GM23338 (cell line): ENCODE results near the gene OR2J1. TPM values are rescaled to one million over a fixed set of nuclear protein-coding genes. Genes with fewer than 3 reads are reported as not detected.

Source experiments
- ATAC-seq: fragments of 200-7000 bp; cut with Tn5 transposase; 3 replicates; pipeline ENCODE4 v1.9.1; 2020
- DNase-seq: peaks from one replicate; pipeline ENCODE4 v3.0.0-alpha.2; 2015; ENCODE audit warnings: low spot score
- H2AFZ ChIP-seq: fragments of 200-600 bp; sonication (generic); 2 replicates; pipeline ENCODE4 v1.8.0; 2016; ENCODE audit warnings: antibody characterized with exemption, mild to moderate bottlenecking, moderate library complexity
- H3F3A ChIP-seq: fragments of 200-600 bp; sonication (generic); replicated peaks from 2 replicates; pipeline ENCODE4 v1.8.0; 2017; ENCODE audit warnings: antibody characterized with exemption, mixed run types, low read depth
- H3K27ac ChIP-seq: fragments of 200-600 bp; sonication (generic); 2 replicates; pipeline ENCODE4 v1.6.1; 2016; ENCODE audit warnings: low read depth
- H3K27me3 ChIP-seq: fragments of 200-600 bp; sonication (generic); 2 replicates; pipeline ENCODE4 v1.8.0; 2016; ENCODE audit warnings: mild to moderate bottlenecking, mixed run types, moderate library complexity; ENCODE audit not compliant: insufficient read depth
- H3K36me3 ChIP-seq: fragments of 200-600 bp; sonication (generic); 2 replicates; pipeline ENCODE4 v1.8.0; 2016; ENCODE audit warnings: mild to moderate bottlenecking; ENCODE audit not compliant: insufficient read depth
- H3K4me1 ChIP-seq: fragments of 200-600 bp; sonication (generic); 2 replicates; pipeline ENCODE4 v1.8.0; 2016; ENCODE audit warnings: mild to moderate bottlenecking, moderate library complexity; ENCODE audit not compliant: insufficient read depth
- H3K4me2 ChIP-seq: fragments of 200-600 bp; sonication (generic); 2 replicates; pipeline ENCODE4 v1.7.1; 2017; ENCODE audit warnings: mixed run types
- H3K4me3 ChIP-seq: fragments of 200-600 bp; sonication (generic); 2 replicates; pipeline ENCODE4 v1.6.1; 2016; ENCODE audit warnings: mixed run types
- H3K79me2 ChIP-seq: fragments of 200-600 bp; sonication (generic); replicated peaks from 2 replicates; pipeline ENCODE4 v1.8.0; 2017; ENCODE audit warnings: mild to moderate bottlenecking; ENCODE audit not compliant: insufficient read depth
- H3K9me2 ChIP-seq: fragments of 200-600 bp; sonication (generic); 2 replicates; pipeline ENCODE4 v1.8.0; 2017; ENCODE audit not compliant: insufficient read depth
- H4K20me1 ChIP-seq: fragments of 200-600 bp; sonication (generic); replicated peaks from 2 replicates; pipeline ENCODE4 v1.8.0; 2017; ENCODE audit warnings: mild to moderate bottlenecking; ENCODE audit not compliant: insufficient read depth
- H3K27ac Mint-ChIP-seq: 2 replicates; pipeline ENCODE4 v1.8.0; 2020; ENCODE audit warnings: inconsistent platforms, mild to moderate bottlenecking, moderate library complexity, mixed read lengths
- H3K27me3 Mint-ChIP-seq: 3 replicates; pipeline ENCODE4 v1.8.0; 2022; ENCODE audit warnings: low read depth, mild to moderate bottlenecking, moderate library complexity, mixed read lengths, inconsistent platforms; ENCODE audit not compliant: insufficient read depth, poor library complexity
- H3K36me3 Mint-ChIP-seq: 3 replicates; pipeline ENCODE4 v1.8.0; 2021; ENCODE audit warnings: low read depth, mild to moderate bottlenecking, inconsistent platforms, moderate library complexity, mixed read lengths
- H3K4me1 Mint-ChIP-seq: 3 replicates; pipeline ENCODE4 v1.8.0; 2020; ENCODE audit warnings: mild to moderate bottlenecking, inconsistent platforms, mixed read lengths
- H3K4me3 Mint-ChIP-seq: 3 replicates; pipeline ENCODE4 v1.8.0; 2021; ENCODE audit warnings: moderate library complexity, mild to moderate bottlenecking, inconsistent platforms, mixed read lengths
- H3K9me3 Mint-ChIP-seq: 3 replicates; pipeline ENCODE4 v1.8.0; 2020; ENCODE audit warnings: moderate library complexity, mild to moderate bottlenecking, inconsistent platforms, mixed read lengths
- CREB1 ChIP-seq: fragments of 250-450 bp; sonication (Bioruptor Pico); IDR thresholded peaks from 2 replicates; pipeline ENCODE4 v1.5.0; 2020; ENCODE audit warnings: low read depth, mild to moderate bottlenecking, moderate library complexity
- CTCF ChIP-seq, 2 experiments: fragments of 200-600 bp in 1 of 2; sonication (generic) in 1 of 2; conservative IDR thresholded peaks; 2 replicates each; pipeline versions ENCODE4 v1.5.1 to v1.6.1; 2016 to 2017; ENCODE audit warnings: antibody characterized with exemption in 2 of 2, low read depth in 2 of 2, mild to moderate bottlenecking in 2 of 2, moderate library complexity in 1 of 2
- ETS1 ChIP-seq: IDR thresholded peaks from 2 replicates; pipeline ENCODE4 v1.6.1; 2016; ENCODE audit warnings: antibody characterized with exemption
- EZH2 ChIP-seq: fragments of 200-600 bp; sonication (generic); IDR thresholded peaks from one replicate; pipeline ENCODE4 v1.8.0; 2017; ENCODE audit warnings: antibody characterized with exemption, mild to moderate bottlenecking, low read depth; ENCODE audit not compliant: unreplicated experiment
- EZH2phosphoT487 ChIP-seq: fragments of 200-600 bp; sonication (generic); IDR thresholded peaks from one replicate; pipeline ENCODE4 v1.8.1; 2018; ENCODE audit warnings: antibody characterized with exemption; ENCODE audit not compliant: unreplicated experiment
- JUNB ChIP-seq: IDR thresholded peaks from one replicate; pipeline ENCODE4 v1.6.1; 2016; ENCODE audit warnings: antibody characterized with exemption; ENCODE audit not compliant: unreplicated experiment
- NANOG ChIP-seq: IDR thresholded peaks from 2 replicates; pipeline ENCODE4 v1.6.1; 2016; ENCODE audit warnings: antibody characterized with exemption, borderline replicate concordance
- POLR2AphosphoS5 ChIP-seq: IDR thresholded peaks from 2 replicates; pipeline ENCODE4 v1.6.1; 2016; ENCODE audit warnings: antibody characterized with exemption, low read depth
- STAT1 ChIP-seq: IDR thresholded peaks from one replicate; pipeline ENCODE4 v1.6.1; 2016; ENCODE audit warnings: antibody characterized with exemption; ENCODE audit not compliant: unreplicated experiment
- ZNF114 ChIP-seq: fragments of 250-450 bp; sonication (Bioruptor Pico); IDR thresholded peaks from 2 replicates; pipeline ENCODE4 v1.5.0; 2020; ENCODE audit warnings: mild to moderate bottlenecking, moderate library complexity
- ZNF331 ChIP-seq: fragments of 250-450 bp; sonication (Bioruptor Pico); IDR thresholded peaks from 2 replicates; pipeline ENCODE4 v1.5.0; 2020; ENCODE audit warnings: low read depth, mild to moderate bottlenecking, moderate library complexity
- polyA plus RNA-seq: library from polyadenylated mRNA; unstranded; fragments of >200 nt; fragmentation: Nextera tagmentation; extraction: Ambion mirVana; gene quantifications from 2 replicates; pipeline ENCODE4 v1.2.1, GENCODE V29; 2016
- total RNA-seq: library from RNA; depleted of rRNA; stranded (reverse); fragments of >200 nt; shearing (Covaris generic); gene quantifications from 2 replicates; pipeline ENCODE4 v1.2.3, GENCODE V29; 2014
- TF ChIP-seq, protein P1 (sequence below): fragments of 250-450 bp; sonication (Bioruptor Pico); IDR thresholded peaks from 2 replicates; pipeline ENCODE4 v1.5.0; 2020; ENCODE audit warnings: mild to moderate bottlenecking, moderate library complexity
- TF ChIP-seq, protein P2 (sequence below): IDR thresholded peaks from one replicate; pipeline ENCODE4 v1.6.1; 2018; ENCODE audit warnings: antibody characterized with exemption; ENCODE audit not compliant: unreplicated experiment

OR2J1 gene
- total and polyA plus RNA-seq, 2 experiments from 2014 or later: not detected

GRCh38 chr6:29051680-29052079 is 47.6 kb upstream of the OR2J1 start:
- no peak overlapping the region for H3K4me3 Mint-ChIP-seq
- Histone ChIP-seq H3F3A (no peaks in the 10 kb centered on the region), H3K4me1 (no peaks in the 10 kb centered on the region), H3K9me2 (no peaks in the 10 kb centered on the region), H3K36me3 (no peaks in the 10 kb centered on the region), H2AFZ (no peak overlapping the region), H3K27me3 (no peaks in the 10 kb centered on the region), H4K20me1 (no peaks in the 10 kb centered on the region), H3K79me2 (no peaks in the 10 kb centered on the region), H3K4me3 (no peak overlapping the region), H3K4me2 (no peak overlapping the region), H3K27ac (no peak overlapping the region)
- peaks cover 2% of the 10 kb centered on the region for H3K27me3 Mint-ChIP-seq
- DNase-seq (no peak), ATAC-seq (no peak)
- TF ChIP-seq CTCF (conservative IDR thresholded peaks at IDR 0.05; ENCODE audit: low read depth in 2 of 2) (no peak), EZH2 (no peak), NANOG (no peak), JUNB (no peak), ZNF331 (CRISPR knock-in tag) (no peak), POLR2AphosphoS5 (no peak), CREB1 (CRISPR knock-in tag) (no peak), ETS1 (no peak), EZH2phosphoT487 (no peak), STAT1 (no peak), ZNF114 (CRISPR knock-in tag) (no peak)
- TF ChIP-seq, protein P1, sequence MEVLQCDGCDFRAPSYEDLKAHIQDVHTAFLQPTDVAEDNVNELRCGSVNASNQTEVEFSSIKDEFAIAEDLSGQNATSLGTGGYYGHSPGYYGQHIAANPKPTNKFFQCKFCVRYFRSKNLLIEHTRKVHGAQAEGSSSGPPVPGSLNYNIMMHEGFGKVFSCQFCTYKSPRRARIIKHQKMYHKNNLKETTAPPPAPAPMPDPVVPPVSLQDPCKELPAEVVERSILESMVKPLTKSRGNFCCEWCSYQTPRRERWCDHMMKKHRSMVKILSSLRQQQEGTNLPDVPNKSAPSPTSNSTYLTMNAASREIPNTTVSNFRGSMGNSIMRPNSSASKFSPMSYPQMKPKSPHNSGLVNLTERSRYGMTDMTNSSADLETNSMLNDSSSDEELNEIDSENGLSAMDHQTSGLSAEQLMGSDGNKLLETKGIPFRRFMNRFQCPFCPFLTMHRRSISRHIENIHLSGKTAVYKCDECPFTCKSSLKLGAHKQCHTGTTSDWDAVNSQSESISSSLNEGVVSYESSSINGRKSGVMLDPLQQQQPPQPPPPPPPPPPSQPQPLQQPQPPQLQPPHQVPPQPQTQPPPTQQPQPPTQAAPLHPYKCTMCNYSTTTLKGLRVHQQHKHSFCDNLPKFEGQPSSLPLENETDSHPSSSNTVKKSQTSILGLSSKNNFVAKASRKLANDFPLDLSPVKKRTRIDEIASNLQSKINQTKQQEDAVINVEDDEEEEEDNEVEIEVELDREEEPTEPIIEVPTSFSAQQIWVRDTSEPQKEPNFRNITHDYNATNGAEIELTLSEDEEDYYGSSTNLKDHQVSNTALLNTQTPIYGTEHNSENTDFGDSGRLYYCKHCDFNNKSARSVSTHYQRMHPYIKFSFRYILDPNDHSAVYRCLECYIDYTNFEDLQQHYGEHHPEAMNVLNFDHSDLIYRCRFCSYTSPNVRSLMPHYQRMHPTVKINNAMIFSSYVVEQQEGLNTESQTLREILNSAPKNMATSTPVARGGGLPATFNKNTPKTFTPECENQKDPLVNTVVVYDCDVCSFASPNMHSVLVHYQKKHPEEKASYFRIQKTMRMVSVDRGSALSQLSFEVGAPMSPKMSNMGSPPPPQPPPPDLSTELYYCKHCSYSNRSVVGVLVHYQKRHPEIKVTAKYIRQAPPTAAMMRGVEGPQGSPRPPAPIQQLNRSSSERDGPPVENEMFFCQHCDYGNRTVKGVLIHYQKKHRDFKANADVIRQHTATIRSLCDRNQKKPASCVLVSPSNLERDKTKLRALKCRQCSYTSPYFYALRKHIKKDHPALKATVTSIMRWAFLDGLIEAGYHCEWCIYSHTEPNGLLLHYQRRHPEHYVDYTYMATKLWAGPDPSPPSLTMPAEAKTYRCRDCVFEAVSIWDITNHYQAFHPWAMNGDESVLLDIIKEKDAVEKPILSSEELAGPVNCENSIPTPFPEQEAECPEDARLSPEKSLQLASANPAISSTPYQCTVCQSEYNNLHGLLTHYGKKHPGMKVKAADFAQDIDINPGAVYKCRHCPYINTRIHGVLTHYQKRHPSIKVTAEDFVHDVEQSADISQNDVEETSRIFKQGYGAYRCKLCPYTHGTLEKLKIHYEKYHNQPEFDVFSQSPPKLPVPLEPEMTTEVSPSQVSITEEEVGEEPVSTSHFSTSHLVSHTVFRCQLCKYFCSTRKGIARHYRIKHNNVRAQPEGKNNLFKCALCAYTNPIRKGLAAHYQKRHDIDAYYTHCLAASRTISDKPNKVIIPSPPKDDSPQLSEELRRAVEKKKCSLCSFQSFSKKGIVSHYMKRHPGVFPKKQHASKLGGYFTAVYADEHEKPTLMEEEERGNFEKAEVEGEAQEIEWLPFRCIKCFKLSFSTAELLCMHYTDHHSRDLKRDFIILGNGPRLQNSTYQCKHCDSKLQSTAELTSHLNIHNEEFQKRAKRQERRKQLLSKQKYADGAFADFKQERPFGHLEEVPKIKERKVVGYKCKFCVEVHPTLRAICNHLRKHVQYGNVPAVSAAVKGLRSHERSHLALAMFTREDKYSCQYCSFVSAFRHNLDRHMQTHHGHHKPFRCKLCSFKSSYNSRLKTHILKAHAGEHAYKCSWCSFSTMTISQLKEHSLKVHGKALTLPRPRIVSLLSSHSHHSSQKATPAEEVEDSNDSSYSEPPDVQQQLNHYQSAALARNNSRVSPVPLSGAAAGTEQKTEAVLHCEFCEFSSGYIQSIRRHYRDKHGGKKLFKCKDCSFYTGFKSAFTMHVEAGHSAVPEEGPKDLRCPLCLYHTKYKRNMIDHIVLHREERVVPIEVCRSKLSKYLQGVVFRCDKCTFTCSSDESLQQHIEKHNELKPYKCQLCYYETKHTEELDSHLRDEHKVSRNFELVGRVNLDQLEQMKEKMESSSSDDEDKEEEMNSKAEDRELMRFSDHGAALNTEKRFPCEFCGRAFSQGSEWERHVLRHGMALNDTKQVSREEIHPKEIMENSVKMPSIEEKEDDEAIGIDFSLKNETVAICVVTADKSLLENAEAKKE (CRISPR knock-in tag): no peak
- TF ChIP-seq, protein P2, sequence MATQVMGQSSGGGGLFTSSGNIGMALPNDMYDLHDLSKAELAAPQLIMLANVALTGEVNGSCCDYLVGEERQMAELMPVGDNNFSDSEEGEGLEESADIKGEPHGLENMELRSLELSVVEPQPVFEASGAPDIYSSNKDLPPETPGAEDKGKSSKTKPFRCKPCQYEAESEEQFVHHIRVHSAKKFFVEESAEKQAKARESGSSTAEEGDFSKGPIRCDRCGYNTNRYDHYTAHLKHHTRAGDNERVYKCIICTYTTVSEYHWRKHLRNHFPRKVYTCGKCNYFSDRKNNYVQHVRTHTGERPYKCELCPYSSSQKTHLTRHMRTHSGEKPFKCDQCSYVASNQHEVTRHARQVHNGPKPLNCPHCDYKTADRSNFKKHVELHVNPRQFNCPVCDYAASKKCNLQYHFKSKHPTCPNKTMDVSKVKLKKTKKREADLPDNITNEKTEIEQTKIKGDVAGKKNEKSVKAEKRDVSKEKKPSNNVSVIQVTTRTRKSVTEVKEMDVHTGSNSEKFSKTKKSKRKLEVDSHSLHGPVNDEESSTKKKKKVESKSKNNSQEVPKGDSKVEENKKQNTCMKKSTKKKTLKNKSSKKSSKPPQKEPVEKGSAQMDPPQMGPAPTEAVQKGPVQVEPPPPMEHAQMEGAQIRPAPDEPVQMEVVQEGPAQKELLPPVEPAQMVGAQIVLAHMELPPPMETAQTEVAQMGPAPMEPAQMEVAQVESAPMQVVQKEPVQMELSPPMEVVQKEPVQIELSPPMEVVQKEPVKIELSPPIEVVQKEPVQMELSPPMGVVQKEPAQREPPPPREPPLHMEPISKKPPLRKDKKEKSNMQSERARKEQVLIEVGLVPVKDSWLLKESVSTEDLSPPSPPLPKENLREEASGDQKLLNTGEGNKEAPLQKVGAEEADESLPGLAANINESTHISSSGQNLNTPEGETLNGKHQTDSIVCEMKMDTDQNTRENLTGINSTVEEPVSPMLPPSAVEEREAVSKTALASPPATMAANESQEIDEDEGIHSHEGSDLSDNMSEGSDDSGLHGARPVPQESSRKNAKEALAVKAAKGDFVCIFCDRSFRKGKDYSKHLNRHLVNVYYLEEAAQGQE: no peak
- no peaks in the 10 kb centered on the region for H3K36me3 Mint-ChIP-seq
- H3K27ac Mint-ChIP-seq: no peak overlapping the region
- H3K4me1 Mint-ChIP-seq: no peaks in the 10 kb centered on the region
- no peaks in the 10 kb centered on the region for H3K9me3 Mint-ChIP-seq
